Hepatic stellate cell (primary cell): ENCODE data around the gene TUBAL3.
"Not testable (repeated sequence)": the region's sequence is repeated elsewhere in the genome, so short reads cannot be mapped to it uniquely, and the experiment has no call there.

Source experiments
- DNase-seq: peaks from one replicate; pipeline ENCODE4 v3.0.0; 2011; ENCODE audit warnings: low spot score

TUBAL3 gene

DNA sequence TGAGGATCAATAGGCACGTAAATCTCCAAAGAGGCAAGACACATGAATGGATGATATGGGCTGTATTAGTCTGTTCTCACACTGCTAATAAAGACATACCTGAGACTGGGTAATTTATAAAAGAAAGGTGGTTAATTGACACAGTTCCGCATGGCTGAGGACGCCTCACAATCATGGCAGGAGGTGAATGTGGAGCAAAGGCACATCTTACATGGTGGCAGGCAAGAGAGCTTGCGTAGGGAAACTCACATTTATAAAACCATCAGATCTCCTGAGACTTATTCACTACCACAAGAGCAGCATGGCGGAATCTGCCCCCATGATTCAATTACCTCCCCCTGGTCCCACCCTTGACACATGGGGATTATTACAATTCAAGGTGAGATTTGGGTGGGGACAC, 25.4 kb downstream of the TUBAL3 start:
- not testable (repeated sequence) for DNase-seq

DNA sequence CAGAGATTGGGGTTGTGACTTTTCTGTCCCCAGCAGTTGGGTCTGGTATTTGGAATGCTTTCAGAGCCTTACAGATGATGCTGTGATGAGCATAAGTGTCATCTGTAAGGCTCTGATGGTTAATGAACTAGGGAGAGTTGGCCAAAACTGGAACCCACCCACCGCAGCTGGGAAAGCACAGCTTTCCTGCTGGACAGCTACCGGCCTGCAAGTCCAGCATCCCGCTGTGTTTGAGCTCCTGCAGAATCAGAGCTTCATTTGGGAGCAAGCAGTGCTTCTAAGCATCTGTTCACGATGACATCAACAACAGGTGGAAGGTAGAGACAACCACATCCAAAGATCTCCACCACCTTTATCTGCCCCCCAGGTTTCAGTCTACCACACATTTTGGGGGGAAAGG, 28.2 kb downstream of the TUBAL3 start:
- DNase-seq: no peak

DNA sequence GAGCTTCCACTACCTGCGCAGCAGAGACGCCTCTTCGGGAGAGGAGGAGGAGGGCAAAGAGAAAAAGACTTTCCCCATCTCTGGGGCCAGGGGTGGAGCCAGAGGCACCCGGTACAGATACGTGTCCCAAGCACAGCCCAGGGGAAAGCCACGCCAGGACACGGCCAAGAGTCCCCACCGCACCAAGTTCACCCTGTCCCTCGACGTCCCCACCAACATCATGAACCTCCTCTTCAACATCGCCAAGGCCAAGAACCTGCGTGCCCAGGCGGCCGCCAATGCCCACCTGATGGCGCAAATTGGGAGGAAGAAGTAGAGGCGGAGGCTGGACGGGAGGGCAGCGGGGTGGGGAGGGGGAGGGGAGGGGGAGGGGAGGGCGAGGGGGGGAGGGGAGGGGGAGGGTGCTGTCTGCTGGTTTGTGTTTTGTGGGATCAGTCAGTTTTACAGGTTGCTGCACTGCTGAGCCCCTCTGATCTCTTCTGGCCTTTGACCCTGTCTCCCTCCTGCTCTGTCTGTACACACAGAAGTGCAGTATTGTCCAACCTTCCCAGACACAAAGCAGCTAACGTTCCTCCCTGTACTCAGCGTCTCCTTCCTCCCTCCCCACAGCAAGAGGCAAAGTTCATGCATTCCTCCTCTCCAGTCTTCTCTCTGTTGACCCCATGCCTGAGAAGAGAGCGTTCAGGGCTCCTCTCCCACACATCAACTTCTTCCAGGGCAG, 30.6 kb downstream of the TUBAL3 start:
- DNase-seq: no peak

DNA sequence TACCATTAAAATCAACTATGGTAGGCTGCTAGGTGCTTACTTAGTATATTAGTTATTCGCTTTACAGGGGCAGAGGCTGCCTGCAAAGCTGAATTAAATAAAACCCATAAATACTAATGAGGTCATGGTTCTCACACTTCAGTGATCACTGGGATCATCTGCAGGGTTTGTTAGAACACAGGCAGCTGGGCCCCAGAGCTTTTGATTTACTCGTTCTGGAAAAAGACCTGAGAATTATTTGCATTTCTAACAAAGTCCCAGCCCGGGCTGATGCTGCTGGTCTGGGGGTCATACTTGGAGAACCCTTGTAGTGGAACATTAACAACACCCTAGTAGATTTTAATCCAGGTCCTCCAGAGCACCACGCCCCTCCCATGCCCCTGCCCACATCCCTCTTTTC, 31.3 kb downstream of the TUBAL3 start:
- no peak for DNase-seq

DNA sequence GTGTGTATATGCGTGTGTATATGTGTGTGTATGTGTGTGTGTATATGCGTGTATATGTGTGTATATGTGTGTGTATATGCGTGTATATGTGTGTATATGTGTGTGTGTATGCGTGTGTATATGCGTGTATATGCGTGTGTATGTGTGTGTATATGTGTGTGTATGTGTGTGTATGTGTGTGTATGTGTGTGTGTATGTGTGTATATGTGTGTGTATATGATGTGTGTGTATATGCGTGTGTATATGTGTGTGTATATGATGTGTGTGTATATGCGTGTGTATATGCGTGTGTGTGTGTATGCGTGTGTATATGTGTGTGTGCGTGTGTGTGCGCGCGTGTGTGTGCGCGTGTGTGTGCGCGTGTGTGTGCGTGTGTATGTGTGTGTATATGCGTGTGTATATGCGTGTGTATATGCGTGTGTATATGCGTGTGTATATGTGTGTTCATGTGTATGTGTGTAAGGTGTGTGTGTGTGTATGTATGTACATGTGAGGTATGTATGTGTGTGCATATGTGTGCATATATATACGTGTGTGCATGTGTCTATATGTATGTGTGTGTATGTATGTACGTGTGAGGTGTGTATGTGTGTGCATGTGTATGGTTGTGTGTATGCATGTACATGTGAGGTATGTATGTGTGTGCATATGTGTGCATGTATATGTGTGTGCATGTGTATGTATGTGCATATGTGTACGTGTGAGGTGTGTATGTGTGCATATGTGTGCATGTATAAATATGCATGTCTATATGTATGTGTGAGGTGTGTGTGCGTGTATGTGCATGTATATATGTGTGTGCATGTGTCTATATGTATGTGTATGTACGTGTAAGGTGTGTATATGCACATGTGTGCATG, 33.9 kb downstream of the TUBAL3 start:
- no peak for DNase-seq

DNA sequence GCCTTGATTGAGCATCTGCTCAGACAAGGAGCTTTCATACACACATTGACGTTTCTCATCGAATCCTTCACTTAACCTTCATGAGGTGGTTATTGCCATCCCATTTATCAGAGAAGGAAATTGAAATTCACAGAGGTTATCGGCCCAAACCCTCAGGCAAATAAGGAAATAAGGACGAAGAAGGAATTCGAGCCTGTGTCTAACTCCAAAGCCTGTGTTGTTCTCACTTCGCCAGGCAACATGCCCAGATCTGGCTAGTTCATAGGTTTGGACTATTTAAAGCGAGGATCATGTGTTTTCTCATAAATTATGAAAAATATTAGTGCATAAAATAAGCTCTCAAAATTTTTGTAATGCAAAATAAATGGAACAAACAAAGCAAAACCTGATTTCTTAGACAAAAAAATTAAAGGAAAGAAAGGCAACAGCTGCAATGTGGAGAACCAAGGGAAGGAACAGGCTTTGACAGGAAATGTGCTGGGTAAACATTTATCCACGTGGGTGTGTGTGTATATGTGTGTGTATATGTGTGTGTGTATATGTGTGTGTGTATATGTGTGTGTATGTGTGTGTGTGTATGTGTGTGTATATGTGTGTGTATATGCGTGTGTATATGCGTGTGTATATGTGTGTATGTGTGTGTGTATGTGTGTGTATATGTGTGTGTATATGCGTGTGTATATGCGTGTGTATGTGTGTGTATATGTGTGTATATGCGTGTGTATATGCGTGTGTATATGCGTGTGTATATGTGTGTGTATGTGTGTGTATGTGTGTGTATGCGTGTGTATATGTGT, 35.1 kb downstream of the TUBAL3 start:
- DNase-seq: no peak

DNA sequence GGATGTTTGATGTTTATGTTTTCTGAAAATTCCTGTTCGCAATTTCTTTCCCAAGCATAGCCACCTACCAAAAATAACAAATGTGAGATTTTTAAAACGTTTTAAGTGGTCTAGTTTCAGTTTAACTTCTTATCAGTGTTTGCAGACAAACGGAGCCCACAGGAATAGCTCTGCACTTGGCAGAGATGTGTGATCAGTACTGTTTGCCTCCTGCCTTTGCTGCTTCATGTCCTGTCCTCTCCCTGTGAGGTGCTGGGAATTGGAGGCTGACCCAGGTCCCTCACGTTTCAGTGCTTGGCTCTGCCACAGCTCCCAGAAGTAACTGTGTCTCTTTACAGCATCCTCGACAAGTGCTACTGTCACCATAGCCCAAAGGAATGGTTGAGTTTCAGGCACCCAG, 38.7 kb downstream of the TUBAL3 start:
- DNase-seq: no peak

DNA sequence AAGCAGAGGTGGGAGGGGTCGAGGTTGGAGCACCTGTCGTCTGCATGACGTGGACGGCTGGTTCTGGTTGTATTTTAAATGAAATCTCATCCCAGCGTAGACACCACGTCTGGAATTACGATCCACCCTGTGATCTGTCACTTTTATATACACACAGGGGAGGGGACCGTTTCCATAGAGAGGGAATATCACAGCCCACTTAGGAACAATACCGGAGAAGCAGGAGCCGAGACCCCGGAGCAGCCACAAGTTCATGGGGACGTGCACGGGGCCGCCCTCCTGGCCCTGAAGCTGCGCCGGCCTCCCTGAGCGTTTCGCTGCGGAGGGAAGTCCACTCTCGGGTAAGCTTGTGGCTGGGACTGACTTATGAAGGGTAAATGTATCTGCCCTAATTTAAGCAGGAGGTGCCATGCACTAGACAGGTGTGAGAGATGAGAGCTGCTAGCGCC, 39.7 kb downstream of the TUBAL3 start, which contains the start of gene UCN3:
Gene UCN3 (plus strand): TSS at position 77 of the 449 bp plus-strand sequence. CDS start 8,755 bp downstream, outside the sequence.
- no peak for DNase-seq

DNA sequence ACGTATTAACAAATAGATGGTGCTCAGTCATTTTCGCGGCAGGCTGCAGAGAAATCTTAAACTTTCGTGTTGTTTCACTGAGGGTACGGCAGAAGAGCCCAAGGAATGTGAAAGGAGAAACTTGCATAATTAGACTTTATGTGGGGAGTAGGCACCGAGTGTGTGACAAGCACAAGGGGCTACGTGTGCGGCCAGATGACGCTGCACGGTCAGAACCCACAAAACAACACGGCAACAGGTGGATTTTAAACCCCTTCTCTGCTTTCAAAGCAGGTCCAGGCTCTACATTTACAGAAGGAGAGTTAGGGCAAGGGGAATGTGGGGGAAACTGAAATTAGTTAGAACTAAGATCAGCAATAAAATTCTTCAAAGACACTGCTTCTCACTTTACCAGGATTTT, 40.3 kb downstream of the TUBAL3 start:
- DNase-seq: no peak

DNA sequence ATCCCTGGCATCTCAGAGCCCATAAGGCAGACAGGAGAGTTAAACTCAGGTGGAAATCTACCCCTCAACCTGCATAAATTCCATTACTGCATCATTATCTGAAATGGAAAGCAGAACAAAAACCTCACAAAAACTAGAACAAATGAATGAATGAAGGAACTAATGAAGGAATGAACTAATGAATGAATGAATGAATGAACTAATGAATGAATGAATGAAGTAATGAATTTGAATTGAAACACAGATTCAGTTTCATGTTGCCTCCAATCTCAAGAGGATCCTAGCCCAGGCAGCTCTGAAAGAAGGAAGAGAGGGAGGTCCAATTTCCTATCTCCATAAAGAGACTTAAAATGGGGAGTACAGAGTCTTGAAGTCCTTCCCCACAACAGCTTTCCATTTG, 41.8 kb downstream of the TUBAL3 start:
- no peak for DNase-seq

DNA sequence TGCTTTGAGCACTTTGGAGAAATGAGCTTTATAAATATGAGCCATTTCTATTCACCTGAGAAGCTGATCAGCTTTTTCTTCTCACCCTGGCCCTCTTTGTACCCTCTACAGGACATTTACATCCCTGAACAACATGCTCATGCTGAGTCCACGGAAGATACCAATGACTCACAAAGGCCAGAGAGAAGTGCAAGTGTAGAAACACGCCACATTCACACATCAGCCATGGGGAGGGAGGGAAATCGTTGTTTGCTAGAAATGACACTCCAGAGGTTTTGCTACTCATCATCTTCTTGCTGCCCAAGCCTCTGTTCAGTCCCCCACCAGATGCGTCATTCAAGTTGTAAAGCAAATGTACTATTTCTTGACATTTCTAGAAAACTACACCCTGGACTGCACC, 42.7 kb downstream of the TUBAL3 start:
- DNase-seq: no peak

DNA sequence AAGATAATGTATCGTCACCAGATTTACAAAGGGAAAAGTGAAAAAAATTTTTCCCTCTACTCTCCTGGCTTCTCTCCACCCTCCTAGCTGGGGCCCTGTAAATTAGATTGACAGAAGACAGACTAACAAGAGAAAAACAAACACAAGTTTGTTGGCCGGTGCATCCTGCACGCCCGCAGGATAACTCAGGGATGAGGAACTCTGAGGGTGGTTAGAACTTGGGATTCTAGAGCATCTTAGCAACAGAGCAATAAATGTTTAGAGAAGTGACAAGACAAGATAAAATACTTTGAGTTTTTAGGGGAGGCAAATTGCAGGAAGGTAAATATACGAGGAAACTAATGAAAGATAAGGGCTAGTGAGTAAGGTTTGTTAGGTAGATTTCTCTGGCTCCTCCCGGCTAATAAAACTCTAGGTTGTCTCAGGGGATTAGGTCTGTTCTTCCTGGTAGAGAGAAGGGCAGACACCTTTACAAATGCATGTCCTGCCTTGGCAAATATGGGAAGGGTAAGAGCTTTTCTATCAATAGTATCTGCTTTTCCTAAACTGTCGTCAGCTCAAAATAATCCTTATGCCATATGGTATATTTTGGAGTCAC, 44.2 kb downstream of the TUBAL3 start:
- DNase-seq: no peak

DNA sequence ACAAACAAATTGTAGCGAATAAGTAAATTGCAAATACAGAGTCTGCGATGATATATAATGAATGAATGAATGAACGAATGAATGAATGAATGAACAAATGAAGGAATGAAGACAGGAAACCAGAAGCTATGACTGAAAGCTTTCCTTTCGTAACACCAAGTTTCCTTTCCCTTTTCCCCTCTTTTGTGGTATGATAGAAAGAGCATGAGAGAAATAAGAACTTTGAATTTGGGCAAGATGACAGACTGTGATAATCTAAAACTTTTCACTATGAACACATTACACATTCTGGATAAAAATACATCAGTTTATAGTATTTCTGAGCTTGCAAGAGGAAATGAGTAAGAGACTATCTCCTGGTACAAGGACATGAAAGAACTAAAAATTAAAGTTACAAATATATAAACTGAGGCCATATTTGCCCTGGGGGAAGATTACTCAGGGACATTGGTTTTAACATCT, 48.3 kb downstream of the TUBAL3 start:
- no peak for DNase-seq

DNA sequence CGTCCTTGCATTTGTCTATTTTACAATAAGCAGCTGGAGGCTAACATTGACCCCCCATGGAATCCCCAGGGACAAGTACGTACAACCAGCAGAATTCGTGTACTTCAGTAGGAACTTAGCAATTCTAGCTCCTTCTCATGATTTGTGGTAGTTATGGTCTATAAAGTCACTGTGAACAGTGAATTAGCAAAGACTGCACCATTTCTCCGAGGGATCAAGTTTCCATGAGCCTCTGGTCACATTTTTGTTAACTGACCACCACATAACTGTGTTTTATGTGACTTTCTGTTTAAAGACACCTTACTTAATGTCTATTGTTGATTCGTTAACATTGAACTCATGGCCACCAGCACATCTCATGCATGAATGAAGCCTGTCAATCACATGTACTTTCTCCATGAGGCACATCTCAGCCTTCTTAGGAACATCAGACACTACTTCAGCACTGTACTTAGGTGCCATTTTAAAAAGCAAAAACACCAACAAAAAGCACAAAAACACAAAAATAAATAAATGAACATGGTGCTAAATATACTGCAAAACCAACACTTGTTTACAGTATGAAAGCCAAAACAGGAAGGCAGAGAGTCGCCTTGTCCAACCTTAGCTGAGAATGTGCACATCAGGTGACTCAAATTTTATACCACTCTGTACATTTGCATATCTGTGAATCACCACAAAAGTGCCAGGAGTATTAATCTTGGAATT, 48.9 kb downstream of the TUBAL3 start:
- DNase-seq: no peak

DNA sequence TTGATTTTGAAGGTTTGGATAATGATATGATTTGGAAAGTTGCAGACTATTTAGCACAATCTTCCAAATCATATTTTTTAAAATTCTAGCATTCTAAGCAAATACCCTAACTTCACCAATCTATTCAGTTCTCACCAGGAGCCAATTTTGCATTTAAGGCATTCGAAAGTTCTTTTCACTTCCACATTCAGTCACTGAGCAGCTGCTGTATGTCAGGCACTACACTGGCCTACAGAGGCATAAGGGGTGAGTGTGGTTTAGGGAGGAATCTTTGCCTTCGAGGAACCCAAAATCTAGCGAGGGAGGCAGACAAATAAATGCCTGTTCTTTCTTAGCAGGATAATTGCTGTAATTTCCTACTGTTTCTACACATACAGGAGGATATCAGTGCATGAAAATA, 50.6 kb downstream of the TUBAL3 start:
- DNase-seq: no peak

DNA sequence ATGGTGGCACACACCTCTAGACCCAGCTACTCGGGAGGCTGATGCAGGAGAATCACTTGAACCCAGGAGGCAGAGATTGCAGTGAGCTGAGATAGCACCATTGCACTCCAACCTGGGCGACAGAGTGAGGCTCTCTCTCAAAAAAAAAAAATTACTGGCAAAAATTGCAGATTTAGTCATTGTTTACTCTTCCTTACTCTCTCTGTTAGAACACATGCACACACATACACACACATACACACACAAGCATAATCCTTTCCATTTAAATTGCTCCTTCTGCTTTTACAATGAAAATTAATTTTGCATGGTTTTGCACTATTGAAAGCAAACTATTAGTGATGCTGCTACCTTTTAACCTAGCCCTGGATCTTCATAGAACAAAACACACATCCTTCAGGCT, 55.3 kb downstream of the TUBAL3 start:
- no peak for DNase-seq

DNA sequence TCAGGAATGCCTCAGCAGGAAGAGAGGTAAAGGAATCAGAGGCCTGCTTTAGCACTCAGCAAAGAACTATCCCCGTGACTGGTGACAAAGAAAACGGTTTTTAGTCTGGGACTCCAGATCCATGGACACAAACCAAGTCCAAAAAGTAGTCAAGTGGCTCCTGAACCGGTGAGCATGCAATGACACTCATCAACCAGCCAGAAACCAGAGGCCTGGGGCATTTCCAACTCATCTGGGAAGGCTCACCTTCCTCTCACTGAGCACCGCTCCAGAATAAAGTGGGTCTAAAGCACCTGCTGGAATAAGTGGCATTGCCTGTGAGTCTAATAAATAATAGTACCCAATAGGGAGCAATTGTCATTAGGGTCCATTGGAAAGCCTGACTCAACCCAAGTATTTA, 57.7 kb downstream of the TUBAL3 start:
- DNase-seq: no peak

DNA sequence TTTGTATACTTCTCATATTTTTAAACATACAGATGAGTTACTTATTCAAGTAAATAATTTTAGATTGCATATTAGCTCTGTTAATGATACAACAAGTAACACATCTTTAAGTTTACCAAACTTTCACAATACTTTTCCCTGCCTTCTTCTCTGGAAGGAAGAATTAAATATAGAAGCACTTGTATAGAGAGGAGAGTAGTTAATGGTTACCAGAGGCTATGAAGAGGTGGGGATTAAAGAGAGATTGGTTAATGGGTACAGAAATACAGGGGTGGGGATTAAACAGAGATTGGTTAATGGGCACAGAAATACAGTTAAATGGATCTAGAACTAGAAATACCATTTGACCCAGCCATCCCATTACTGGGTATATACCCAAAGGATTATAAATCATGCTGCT, 59.9 kb downstream of the TUBAL3 start:
- no peak for DNase-seq

DNA sequence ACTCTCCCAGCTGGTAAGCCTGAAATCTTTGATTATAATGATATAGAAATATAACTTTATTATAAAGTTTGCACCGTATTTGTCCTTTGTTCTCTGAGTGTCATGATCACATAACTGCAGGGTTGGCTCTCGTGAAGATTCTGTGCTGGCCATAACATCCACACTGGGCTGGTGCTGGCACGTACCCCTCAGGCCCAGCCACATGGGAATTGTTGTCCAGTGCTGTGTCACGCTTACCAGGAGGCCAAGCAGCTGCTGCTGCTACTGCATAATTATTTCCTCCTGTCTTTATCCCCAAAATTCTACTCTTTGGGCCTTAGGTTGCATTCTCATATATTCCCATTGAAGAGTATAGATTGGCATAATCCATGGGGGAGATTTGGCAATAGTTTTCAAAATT, 60.6 kb downstream of the TUBAL3 start:
- DNase-seq: no peak

DNA sequence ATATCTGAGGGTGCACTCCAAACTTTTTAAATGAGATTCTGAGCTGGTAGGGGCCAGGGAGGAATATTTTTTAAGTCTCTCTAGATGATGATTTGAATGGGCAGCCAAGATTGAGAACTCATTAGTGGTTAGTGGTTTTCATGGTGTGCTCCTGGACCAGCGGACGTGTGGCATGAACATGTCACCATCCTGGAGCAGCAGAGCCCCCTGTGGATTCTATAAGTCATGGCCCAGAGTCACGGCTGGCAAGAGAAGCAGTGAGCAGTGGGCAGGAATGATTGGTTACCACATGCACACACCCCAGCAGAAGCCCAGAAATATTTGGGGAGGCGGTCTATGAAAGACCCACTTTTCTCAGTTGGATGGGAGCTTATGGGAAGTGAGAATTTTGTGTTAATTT, 61.1 kb downstream of the TUBAL3 start:
- DNase-seq: no peak
